Parathyroid adenoma (tissue), 2 donors: Measurements from ENCODE around the gene ATP9B.
"Not testable (repeated sequence)": the region's sequence is repeated elsewhere in the genome, so short reads cannot be mapped to it uniquely, and the experiment has no call there.

Source experiments
- H2AFZ ChIP-seq: fragments of 300-600 bp; sonication (generic); one replicate; pipeline ENCODE4 v1.7.0; 2017; ENCODE audit warnings: antibody characterized with exemption, mild to moderate bottlenecking
- H3K27ac ChIP-seq: fragments of 300-600 bp; sonication (generic); one replicate; pipeline ENCODE4 v1.7.0; 2017
- H3K27me3 ChIP-seq: fragments of 300-600 bp; sonication (generic); one replicate; pipeline ENCODE4 v1.7.0; 2017; ENCODE audit warnings: low read length; ENCODE audit not compliant: control insufficient read depth, insufficient read depth
- H3K36me3 ChIP-seq: fragments of 300-600 bp; sonication (generic); one replicate; pipeline ENCODE4 v1.7.0; 2017; ENCODE audit warnings: low read length; ENCODE audit not compliant: control insufficient read depth, insufficient read depth
- H3K4me1 ChIP-seq: fragments of 300-600 bp; sonication (generic); one replicate; pipeline ENCODE4 v1.7.0; 2017; ENCODE audit warnings: control low read depth
- H3K4me2 ChIP-seq: fragments of 300-600 bp; sonication (generic); one replicate; pipeline ENCODE4 v1.7.0; 2017; ENCODE audit warnings: low read length
- H3K4me3 ChIP-seq: fragments of 300-600 bp; sonication (generic); one replicate; pipeline ENCODE4 v1.7.0; 2017; ENCODE audit warnings: low read depth, low read length
- H3K79me2 ChIP-seq: fragments of 300-600 bp; sonication (generic); one replicate; pipeline ENCODE4 v1.7.0; 2017; ENCODE audit warnings: control low read depth
- H3K9ac ChIP-seq: fragments of 300-600 bp; sonication (generic); one replicate; pipeline ENCODE4 v1.7.0; 2017; ENCODE audit warnings: mild to moderate bottlenecking
- H3K9me3 ChIP-seq: fragments of 300-600 bp; sonication (generic); one replicate; pipeline ENCODE4 v1.7.0; 2017; ENCODE audit warnings: low read length; ENCODE audit not compliant: control insufficient read depth
- TF ChIP-seq, protein P1 (sequence below): fragments of 300-600 bp; sonication (generic); IDR thresholded peaks from one replicate; pipeline ENCODE4 v1.7.0; 2017; ENCODE audit warnings: antibody characterized with exemption, mild to moderate bottlenecking
- donor health status: primary hyperparathyroidism.

The ATP9B gene

GRCh38 chr18:79323471-79323870 lies 254.3 kb downstream of the ATP9B start:
- Histone ChIP-seq H3K36me3 (no peaks in the 10 kb centered on the region), H3K79me2 (no peaks in the 10 kb centered on the region), H3K4me2 (no peak overlapping the region), H3K9ac (no peak overlapping the region), H3K27me3 (no peaks in the 10 kb centered on the region), H3K4me1 (no peaks in the 10 kb centered on the region), H3K4me3 (no peak overlapping the region), H3K27ac (no peak overlapping the region), H3K9me3 (no peaks in the 10 kb centered on the region), H2AFZ (no peak overlapping the region)
- TF ChIP-seq, protein P1, sequence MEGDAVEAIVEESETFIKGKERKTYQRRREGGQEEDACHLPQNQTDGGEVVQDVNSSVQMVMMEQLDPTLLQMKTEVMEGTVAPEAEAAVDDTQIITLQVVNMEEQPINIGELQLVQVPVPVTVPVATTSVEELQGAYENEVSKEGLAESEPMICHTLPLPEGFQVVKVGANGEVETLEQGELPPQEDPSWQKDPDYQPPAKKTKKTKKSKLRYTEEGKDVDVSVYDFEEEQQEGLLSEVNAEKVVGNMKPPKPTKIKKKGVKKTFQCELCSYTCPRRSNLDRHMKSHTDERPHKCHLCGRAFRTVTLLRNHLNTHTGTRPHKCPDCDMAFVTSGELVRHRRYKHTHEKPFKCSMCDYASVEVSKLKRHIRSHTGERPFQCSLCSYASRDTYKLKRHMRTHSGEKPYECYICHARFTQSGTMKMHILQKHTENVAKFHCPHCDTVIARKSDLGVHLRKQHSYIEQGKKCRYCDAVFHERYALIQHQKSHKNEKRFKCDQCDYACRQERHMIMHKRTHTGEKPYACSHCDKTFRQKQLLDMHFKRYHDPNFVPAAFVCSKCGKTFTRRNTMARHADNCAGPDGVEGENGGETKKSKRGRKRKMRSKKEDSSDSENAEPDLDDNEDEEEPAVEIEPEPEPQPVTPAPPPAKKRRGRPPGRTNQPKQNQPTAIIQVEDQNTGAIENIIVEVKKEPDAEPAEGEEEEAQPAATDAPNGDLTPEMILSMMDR: no peak

- no peak overlapping the region for H3K4me2 ChIP-seq
- H3K4me3 ChIP-seq: no peak overlapping the region
- no peaks in the 10 kb centered on the region for H3K4me1 ChIP-seq
- H3K79me2 ChIP-seq: no peaks in the 10 kb centered on the region
- H2AFZ ChIP-seq: no peak overlapping the region
- H3K9me3 ChIP-seq: no peaks in the 10 kb centered on the region
- H3K36me3 ChIP-seq: no peaks in the 10 kb centered on the region
- TF ChIP-seq, protein P1: no peak
- H3K27me3 ChIP-seq: no peaks in the 10 kb centered on the region
- H3K27ac ChIP-seq: no peak overlapping the region
- H3K9ac ChIP-seq: no peak overlapping the region
These were observed 257.4 kb downstream of the ATP9B start for GRCh38 chr18:79326413-79327198.

GRCh38 chr18:79327199-79327721 lies 258.1 kb downstream of the ATP9B start:
- H3K9ac ChIP-seq: no peak overlapping the region
- H3K4me1 ChIP-seq: no peaks in the 10 kb centered on the region
- no peak overlapping the region for H3K27ac ChIP-seq
- no peaks in the 10 kb centered on the region for H3K9me3 ChIP-seq
- no peaks in the 10 kb centered on the region for H3K27me3 ChIP-seq
- no peaks in the 10 kb centered on the region for H3K79me2 ChIP-seq
- no peak overlapping the region for H3K4me2 ChIP-seq
- no peak overlapping the region for H2AFZ ChIP-seq
- TF ChIP-seq, protein P1: no peak
- H3K4me3 ChIP-seq: no peak overlapping the region
- H3K36me3 ChIP-seq: no peaks in the 10 kb centered on the region

DNA sequence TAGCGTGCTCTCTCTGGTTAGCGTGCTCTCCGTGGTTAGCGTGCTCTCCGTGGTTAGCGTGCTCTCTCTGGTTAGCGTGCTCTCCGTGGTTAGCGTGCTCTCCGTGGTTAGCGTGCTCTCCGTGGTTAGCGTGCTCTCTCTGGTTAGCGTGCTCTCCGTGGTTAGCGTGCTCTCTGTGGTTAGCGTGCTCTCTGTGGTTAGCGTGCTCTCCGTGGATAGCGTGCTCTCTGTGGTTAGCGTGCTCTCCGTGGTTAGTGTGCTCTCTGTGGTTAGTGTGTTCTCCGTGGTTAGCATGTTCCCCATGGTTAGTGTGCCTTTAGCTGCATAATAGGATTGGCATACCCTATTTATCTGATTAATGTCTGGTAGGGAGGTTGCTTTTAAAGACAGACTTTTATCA lies 258.7 kb downstream of the ATP9B start:
- not testable (repeated sequence) for H3K27ac ChIP-seq, H2AFZ ChIP-seq, H3K9me3 ChIP-seq, H3K4me2 ChIP-seq, H3K4me3 ChIP-seq, H3K36me3 ChIP-seq, H3K9ac ChIP-seq, H3K79me2 ChIP-seq, H3K27me3 ChIP-seq, H3K4me1 ChIP-seq

DNA sequence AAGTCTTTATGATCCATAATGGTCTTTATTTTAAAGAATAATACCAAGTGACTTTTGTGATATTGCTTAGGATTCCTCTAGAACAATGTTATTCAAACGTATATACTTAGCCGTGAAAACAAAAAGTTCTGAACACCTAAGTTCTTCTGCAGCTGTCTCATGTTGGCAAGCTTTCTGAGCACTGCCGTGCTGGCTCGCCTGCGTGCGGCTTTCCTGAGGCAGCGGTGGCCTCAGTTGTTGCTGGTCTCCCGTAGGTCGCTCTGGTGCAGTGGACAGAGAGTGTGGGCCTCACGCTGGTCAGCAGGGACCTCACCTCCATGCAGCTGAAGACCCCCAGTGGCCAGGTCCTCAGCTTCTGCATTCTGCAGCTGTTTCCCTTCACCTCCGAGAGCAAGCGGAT lies 259.7 kb downstream of the ATP9B start:
- no peaks in the 10 kb centered on the region for H3K36me3 ChIP-seq
- H3K27me3 ChIP-seq: no peaks in the 10 kb centered on the region
- H3K9me3 ChIP-seq: no peaks in the 10 kb centered on the region
- no peak overlapping the region for H3K4me2 ChIP-seq
- TF ChIP-seq, protein P1: no peak
- no peak overlapping the region for H3K9ac ChIP-seq
- no peaks in the 10 kb centered on the region for H3K79me2 ChIP-seq
- no peak overlapping the region for H3K4me3 ChIP-seq
- H3K4me1 ChIP-seq: no peaks in the 10 kb centered on the region
- H2AFZ ChIP-seq: no peak overlapping the region
- no peak overlapping the region for H3K27ac ChIP-seq
